DMS79 treated with DMSO at 0.1 percent for 48 hours (cell line): ENCODE data around the gene UBE2Q1.

Source experiments
- DNase-seq: peaks from one replicate; lab custom pipeline; 2025; lab: John Stamatoyannopoulos, UW

The UBE2Q1 gene

DNA sequence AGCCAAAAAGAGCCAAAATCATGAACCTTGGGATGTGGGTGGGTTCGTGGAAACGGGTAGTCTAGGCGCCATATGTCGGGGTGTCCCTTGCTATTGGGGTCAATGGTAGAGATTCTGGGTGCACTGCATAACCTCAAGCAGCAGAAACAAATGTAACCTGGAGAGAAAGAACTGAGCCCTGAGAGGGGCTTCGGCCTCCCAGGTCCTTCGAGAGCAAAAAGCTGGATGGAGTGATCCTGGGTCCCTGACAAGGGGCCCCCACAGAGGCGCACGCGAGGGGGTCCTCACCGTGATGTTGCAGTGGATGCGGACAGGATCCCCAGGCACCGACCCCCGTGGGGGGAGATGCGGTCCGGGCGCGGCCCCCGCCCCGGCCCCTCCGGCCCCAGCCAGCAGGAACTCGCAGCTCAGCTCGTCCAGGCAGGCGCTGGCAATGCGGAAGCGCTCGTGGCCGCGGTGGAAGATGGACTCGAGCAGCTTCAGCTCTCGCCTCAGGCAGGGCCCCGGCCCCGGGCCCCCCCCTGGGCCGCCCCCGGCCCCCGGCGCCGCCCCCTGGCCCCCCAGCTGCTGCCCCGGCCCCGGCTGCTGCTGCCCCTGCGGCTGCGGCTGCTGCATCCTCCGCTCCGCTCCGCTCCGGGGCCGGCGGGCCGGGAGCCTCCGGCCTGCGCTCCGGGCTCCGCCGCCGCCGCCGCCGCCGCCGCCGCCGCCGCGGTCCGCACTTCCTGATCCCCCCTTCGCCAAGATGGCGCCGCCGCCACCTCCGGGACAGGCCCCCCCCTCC lies at the start of gene UBE2Q1:
Gene UBE2Q1, minus strand, starts transcription at position 724 of the 781 bp plus-strand sequence. Its CDS starts 109 bp downstream, at position 615.
- DNase-seq: no peak

- peak; percentile 89 for DNase-seq
These were observed 49.3 kb upstream of the UBE2Q1 start, which contains the start of gene ADAR for GRCh38 chr1:154607609-154608396. TSS of gene ADAR (minus strand) at chr1:154608186. CDS start at chr1:154608006, 180 bp downstream.

GRCh38 chr1:154607106-154607608 lies 48.7 kb upstream of the UBE2Q1 start:
- peak; percentile 49 for DNase-seq

DNA sequence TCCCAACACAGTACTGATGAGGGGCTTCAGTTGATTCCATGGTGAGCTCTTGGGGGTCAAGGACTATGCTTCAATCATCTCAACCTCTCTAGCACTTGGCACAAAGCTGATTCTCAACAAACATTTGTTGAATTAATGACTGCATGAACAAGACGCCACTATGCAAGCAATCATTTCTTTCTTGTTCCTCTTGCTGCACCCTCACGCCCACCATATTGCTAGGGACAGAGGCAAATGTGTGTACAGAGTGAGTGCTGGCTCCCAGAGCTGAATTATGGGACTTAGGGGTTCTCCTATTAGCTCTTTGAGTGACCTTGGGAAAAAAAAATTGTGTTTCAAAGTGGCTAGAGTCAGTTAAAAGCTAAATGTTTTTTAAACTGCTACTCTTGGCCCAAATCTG lies 47.1 kb upstream of the UBE2Q1 start:
- no peak for DNase-seq

DNA sequence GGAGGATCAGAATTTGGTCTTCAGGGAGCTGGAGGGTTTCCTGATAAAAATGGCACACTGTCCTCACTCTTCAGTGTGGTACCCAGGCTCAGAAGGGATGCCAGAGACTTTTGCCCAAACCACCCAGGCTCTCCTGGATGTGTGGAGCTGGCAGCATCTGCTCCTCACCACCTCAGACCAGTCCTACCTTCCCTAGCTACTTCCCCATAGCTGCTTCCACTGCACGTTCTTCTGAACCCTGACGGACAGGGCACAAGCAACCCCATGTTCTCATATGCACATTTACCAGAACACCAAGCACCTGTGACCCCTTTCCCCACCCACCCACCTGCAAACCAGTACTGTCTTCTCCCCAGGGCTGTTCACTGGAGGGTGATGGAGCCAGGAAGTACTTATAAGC lies 44.9 kb upstream of the UBE2Q1 start:
- DNase-seq: no peak

GRCh38 chr1:154599658-154600057 lies 41.2 kb upstream of the UBE2Q1 start:
- DNase-seq: no peak

- DNase-seq: no peak
These were observed 40.6 kb upstream of the UBE2Q1 start for GRCh38 chr1:154598871-154599635.

GRCh38 chr1:154595621-154596020 lies 37.2 kb upstream of the UBE2Q1 start:
- no peak for DNase-seq

DNA sequence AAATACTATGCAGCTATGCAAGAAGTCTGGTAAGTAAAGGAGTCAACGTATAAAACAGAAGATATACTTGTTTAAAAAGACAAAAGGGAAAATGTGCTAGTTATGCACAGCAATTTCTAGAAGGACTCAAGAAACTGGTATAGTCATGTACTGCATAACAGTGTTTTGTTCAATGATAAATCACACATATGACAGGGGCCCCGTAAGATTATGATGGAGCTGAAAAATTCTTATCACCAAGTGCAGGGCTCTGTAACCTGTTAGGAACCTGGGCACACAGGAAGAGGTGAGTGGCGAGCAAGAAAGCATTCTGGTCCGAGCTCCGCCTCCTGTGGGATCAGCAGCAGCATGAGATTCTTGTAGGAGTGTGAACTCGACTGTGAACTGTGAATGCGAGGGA lies 36.3 kb upstream of the UBE2Q1 start:
- no peak for DNase-seq

DNA sequence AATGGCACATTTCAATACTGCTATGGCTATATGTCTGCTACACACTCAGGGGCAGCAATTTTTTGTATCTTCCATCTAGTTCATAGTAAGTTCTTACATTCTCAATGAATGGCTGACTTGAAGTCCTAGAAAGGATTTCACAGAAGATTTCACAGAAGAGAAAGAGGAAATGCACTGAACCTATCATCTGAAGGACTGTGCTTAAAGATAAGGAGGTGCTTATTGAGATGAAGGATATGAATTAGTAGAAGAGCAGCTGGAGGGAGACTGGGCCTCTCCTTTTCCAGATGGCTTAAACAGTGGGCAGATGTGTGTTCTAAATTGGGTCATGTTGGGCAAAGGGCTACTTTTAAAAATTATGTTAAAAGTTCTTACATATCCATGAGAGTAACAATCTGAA lies 34.9 kb upstream of the UBE2Q1 start:
- no peak for DNase-seq

DNA sequence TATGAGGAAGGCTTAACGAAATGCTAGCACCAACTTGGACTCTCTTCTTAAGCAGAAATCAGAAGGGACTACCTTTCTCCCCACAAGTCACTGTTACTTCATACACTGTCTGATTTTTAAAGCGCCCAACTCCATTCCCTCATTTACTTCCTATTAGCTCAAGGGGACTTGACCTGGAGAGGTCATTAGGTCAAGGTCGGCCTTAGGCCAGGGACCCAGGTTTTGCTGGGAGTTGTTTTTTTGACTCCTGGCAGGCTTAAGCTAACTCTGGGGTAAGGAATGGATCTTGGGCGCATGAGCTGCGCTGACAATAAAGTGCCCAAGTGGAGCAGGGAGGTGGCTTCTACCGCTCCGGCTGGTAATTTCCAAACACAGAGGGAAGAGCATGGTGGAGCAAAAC lies 32.7 kb upstream of the UBE2Q1 start:
- DNase-seq: no peak

- no peak for DNase-seq
These were observed 32.3 kb upstream of the UBE2Q1 start for GRCh38 chr1:154590756-154591155.

GRCh38 chr1:154589780-154590179 lies 31.3 kb upstream of the UBE2Q1 start:
- no peak for DNase-seq

- no peak for DNase-seq
These were observed 28.2 kb upstream of the UBE2Q1 start for GRCh38 chr1:154586641-154587040.

DNA sequence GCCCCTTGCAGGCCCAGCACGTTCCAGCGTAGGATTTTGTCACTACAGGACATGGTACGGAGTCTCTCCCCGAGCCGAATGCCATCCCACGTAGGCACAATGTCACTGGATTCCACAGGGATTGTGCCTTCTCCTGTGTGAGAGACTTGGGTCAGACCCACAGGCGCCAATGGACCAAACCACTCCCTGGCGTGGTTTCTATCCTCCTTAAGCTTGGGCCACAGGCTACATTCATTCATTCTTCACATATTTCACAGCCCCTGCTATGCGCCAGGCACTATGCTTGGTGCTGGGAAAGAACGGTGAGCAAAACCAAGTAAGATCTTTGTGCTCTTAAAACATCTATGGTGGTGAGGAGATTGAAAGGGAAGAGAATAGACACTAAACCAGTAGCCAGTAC lies 27.8 kb upstream of the UBE2Q1 start:
- no peak for DNase-seq

- DNase-seq: no peak
These were observed 26.0 kb upstream of the UBE2Q1 start for GRCh38 chr1:154584267-154584994.

GRCh38 chr1:154583773-154584172 lies 25.3 kb upstream of the UBE2Q1 start:
- DNase-seq: no peak

DNA sequence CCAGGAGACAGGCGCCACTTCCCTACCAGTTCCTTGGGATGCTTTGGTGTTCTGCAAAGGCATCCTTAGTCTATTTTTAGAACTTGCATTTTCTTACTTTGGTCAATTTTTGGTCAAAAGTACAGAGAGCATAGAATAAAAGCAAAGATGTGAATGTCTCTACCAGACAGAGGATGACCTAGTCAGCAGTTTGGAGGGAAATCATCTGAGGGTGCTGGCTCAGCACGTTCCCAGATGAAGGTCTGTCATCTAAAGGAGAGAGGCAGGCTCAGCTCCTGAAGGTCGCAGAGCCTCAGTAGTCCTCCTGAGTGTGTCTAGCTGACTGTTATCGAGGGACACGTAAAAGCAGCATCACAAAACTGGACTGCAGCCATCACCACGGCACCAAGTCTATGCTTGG lies 24.4 kb upstream of the UBE2Q1 start:
- no peak for DNase-seq

DNA sequence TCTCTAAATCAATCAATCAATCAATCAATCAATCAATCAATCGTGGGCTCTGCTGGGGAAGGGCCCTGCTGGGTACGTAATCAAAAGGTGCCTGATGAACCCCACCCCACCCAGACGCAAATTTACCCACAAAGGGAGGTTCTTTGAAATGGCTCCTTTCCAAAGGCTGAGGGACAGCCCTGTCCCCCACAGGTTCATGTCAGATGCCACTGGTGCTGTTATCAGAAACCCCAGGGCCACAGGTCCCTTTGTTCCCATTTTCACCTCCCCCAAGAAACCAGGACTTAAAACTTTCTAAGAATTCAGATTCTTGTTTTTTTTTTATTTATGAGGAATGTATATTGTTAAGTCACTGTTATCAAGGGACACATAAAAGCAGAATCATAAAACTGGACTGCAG lies 23.3 kb upstream of the UBE2Q1 start:
- DNase-seq: no peak

- no peak for DNase-seq
These were observed 20.9 kb upstream of the UBE2Q1 start for GRCh38 chr1:154579374-154579773.

- no peak for DNase-seq
These were observed 19.6 kb upstream of the UBE2Q1 start for GRCh38 chr1:154578058-154578418.
